Activated CD8-positive, alpha-beta memory T cell treated with anti-CD3 and anti-CD28 coated beads, Interleukin-2, amount 10 ng/mL, durations not matched to agents 7 days and 5 days (primary cell): ENCODE results near the gene TFPT. TPM values are rescaled to one million over a fixed set of nuclear protein-coding genes. Genes with fewer than 3 reads are reported as not detected.
"Not testable (repeated sequence)": the region's sequence is repeated elsewhere in the genome, so short reads cannot be mapped to it uniquely, and the experiment has no call there.

Source experiments
- ATAC-seq: fragments of 150-1000 bp; cut with Tn5 transposase; one replicate; pipeline ENCODE4 v1.10.0; 2021; ENCODE audit warnings: moderate library complexity
- CTCF ChIA-PET: fragments of 350-600 bp; sonication (Branson Sonifier 250); formaldehyde crosslinking; loops from one replicate; lab custom pipeline; 2021; ENCODE audit warnings: antibody characterized with exemption; lab: Charles Lee
- DNase-seq: peaks from one replicate; pipeline ENCODE4 v3.0.0-alpha.2; 2020
- H3K27ac Mint-ChIP-seq: one replicate; pipeline ENCODE4 v1.8.0; 2021; ENCODE audit warnings: mild to moderate bottlenecking, mixed read lengths
- H3K27me3 Mint-ChIP-seq: one replicate; pipeline ENCODE4 v1.8.0; 2021; ENCODE audit warnings: mixed read lengths
- H3K36me3 Mint-ChIP-seq: one replicate; pipeline ENCODE4 v1.8.0; 2021; ENCODE audit warnings: mild to moderate bottlenecking, mixed read lengths
- H3K4me1 Mint-ChIP-seq: one replicate; pipeline ENCODE4 v1.8.0; 2021; ENCODE audit warnings: mixed read lengths
- H3K4me3 Mint-ChIP-seq: one replicate; pipeline ENCODE4 v1.8.0; 2021; ENCODE audit warnings: mild to moderate bottlenecking, moderate library complexity, mixed read lengths
- H3K9me3 Mint-ChIP-seq: one replicate; pipeline ENCODE4 v1.8.0; 2022; ENCODE audit warnings: low read depth, mixed read lengths
- total RNA-seq, 2 experiments: library from RNA; stranded (reverse); gene quantifications; one replicate each; pipeline ENCODE4 v1.2.3, GENCODE V29; 2021

TFPT gene
- total RNA-seq, 2 experiments from 2014 or later = 49.4 to 50.5 TPM

DNA sequence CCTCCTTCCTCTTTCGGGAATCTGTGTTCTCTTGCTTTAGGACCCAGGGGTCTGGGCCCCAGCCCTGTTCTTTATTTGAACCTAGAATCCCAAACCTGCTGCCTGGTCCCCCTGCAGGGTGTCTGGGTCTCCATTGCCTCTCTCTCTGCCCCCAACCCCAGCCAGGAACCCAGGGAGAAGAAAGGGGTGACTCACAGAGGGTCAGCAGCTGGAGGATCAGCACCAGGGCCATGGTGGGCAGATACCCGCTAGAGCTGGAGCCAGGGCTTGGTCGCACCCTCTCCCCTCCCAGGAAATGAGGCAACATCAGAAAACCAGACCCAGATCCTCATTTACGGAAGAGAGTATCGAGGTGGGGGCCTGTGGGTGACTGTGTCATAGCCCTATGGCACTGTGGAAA lies 14.9 kb downstream of the TFPT start, which contains the start of gene OSCAR:
Gene OSCAR (minus strand): TSS at position 243 of the 400 bp plus-strand sequence. CDS start 11 bp downstream, at position 232.
- CTCF ChIA-PET = no interaction called here
- DNase-seq (no peak), ATAC-seq (no peak)
- peaks cover 25% of the 10 kb centered on the region for H3K4me1 Mint-ChIP-seq
- H3K36me3 Mint-ChIP-seq = peaks cover 4% of the 10 kb centered on the region
- H3K4me3 Mint-ChIP-seq = peak within 1 kb of the TSS; percentile 39
- no peaks in the 10 kb centered on the region for H3K9me3 Mint-ChIP-seq
- no peak within 1 kb of the TSS for H3K27ac Mint-ChIP-seq
- peaks cover 4% of the 10 kb centered on the region for H3K27me3 Mint-ChIP-seq

DNA sequence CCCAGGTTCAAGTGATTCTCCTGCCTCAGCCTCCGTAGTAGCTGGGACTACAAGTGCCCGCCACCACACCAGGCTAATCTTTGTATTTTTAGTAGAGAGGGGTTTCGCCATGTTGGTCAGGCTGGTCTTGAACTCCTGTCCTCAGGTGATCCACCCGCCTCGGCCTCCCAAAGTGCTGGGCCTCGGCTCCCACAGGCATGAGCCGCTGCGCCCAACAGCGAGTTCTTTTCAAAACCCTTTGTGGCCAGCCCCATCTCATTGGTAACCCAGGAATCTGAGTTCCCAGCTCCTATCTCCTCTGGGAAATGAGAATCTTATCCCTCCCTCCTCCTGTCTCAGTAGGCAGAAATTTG lies 15.6 kb downstream of the TFPT start:
- H3K27me3 Mint-ChIP-seq, CTCF ChIA-PET, H3K36me3 Mint-ChIP-seq, H3K4me3 Mint-ChIP-seq, H3K27ac Mint-ChIP-seq, H3K9me3 Mint-ChIP-seq, DNase-seq, ATAC-seq: not testable (repeated sequence)
- peaks cover 25% of the 10 kb centered on the region for H3K4me1 Mint-ChIP-seq

DNA sequence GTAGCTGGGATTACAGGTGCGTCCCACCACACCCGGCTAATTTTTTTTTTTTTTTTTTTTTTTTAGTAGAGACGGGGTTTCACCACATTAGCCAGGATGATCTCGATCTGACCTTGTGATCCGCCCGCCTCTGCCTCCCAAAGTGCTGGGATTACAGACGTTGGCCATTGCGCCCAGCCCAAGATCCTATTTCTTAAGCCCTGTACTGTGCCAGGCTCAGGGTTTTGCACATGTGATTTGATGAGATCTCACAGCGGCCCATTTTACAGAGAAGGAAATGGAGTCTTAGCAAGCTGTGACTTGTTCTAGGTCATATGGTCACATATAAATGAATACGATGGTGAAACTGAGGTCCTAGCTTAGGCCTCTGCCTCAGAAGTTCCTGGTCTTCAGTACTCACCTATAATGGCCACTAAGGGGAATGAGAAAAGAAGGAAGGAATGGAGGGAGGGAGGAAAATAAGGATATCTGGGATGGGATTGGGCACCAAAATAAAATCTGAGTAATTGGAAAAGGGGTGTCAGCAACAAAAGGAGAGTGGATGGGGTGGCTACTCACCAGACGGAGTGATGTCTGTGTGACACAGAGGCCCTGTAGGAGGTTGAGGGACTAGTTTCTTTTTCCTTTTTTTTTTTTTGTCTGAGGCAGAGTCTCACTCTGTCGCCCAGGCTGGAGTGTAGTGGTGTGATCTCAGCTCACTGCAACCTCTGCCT lies 16.1 kb downstream of the TFPT start:
- no peaks in the 10 kb centered on the region for H3K9me3 Mint-ChIP-seq
- DNase-seq (no peak), ATAC-seq (no peak)
- H3K27ac Mint-ChIP-seq = no peak overlapping the region
- H3K4me1 Mint-ChIP-seq = peaks cover 28% of the 10 kb centered on the region
- CTCF ChIA-PET = interaction anchor here (0.8 kb wide), 1 partner anchor 38 kb away, joined by 3 read pairs; no protein-coding TSS in a partner anchor
- peaks cover 10% of the 10 kb centered on the region for H3K27me3 Mint-ChIP-seq
- H3K36me3 Mint-ChIP-seq = no peaks in the 10 kb centered on the region
- H3K4me3 Mint-ChIP-seq = no peak overlapping the region

DNA sequence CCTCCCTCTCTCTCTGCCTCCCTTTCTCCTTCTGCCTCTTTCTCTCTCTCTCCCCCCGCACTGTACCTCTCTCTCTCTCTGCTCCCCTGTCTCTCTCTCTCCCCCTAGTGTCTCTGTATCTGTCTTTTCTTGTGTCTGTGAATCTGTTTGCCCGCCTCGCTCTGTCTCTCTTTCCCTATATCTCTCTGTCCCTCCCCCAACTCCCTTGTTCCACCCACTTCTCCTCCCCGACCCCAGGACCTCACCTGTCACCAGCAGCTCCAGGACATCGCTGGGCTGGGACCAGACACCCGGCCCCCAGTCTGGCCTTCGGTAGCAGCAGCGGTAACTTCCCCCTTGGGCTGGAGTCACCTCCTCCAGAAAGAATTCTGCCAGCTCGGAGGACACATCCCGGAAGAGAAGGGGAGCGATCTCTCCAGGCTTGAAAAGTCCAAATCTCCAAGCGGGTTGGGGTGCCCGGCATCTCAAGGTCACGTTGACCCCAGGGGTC lies 18.8 kb downstream of the TFPT start:
- ATAC-seq = peak; percentile 61
- DNase-seq = no peak
- peak overlapping the region; percentile 53 for H3K27ac Mint-ChIP-seq
- peaks cover 17% of the 10 kb centered on the region for H3K4me1 Mint-ChIP-seq
- CTCF ChIA-PET = interaction anchor here (0.9 to 1.2 kb wide), 3 partner anchors 227 to 304 kb away, joined by 3 to 7 read pairs (median 3); no protein-coding TSS in a partner anchor
- peaks cover 15% of the 10 kb centered on the region for H3K27me3 Mint-ChIP-seq
- peaks cover 5% of the 10 kb centered on the region for H3K9me3 Mint-ChIP-seq
- no peaks in the 10 kb centered on the region for H3K36me3 Mint-ChIP-seq
- H3K4me3 Mint-ChIP-seq = peak overlapping the region; percentile 44

DNA sequence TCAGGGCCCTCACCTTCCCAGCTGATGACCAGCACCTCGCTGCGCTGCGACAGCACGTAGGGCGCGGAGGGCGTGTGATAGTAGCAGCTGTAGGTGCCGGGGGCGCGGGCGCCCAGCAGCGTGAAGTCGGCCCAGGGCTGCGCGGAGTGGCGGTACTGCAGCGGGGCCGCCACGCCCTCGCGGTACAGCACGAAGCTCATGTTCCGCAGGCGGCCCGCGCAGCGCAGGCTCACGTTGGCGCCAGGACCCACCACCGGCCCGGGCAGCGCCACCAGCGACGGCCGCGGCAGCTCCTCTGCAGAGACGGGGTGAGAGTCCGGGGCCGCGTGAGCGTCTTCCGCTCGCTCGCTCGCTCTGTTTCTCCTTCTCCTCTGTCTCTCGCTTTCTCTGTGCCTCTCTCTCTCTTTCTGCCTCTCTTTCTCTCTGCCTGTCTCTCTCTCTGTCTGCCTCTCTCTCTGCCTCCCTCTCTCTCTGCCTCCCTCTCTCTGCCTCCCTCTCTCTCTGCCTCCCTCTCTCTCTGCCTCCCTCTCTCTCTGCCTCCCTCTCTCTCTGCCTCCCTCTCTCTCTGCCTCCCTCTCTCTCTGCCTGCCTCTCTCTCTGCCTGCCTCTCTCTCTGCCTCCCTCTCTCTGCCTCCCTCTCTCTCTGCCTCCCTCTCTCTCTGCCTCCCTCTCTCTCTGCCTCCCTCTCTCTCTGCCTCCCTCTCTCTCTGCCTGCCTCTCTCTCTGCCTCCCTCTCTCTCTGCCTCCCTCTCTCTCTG lies 19.4 kb downstream of the TFPT start:
- ATAC-seq (peak; percentile 83), DNase-seq (peak; percentile 66)
- CTCF ChIA-PET = interaction anchor here (0.5 to 1.5 kb wide), 6 partner anchors 20 to 306 kb away, joined by 3 to 5 read pairs (median 3); partner anchors contain the start of genes CNOT3, PRPF31 and TFPT
- not testable (repeated sequence) for H3K36me3 Mint-ChIP-seq, H3K9me3 Mint-ChIP-seq
- peak overlapping the region; percentile 64 for H3K4me3 Mint-ChIP-seq
- H3K4me1 Mint-ChIP-seq = peaks cover 16% of the 10 kb centered on the region
- H3K27ac Mint-ChIP-seq = peak overlapping the region; percentile 53
- peaks cover 15% of the 10 kb centered on the region for H3K27me3 Mint-ChIP-seq

- DNase-seq = no peak
- peaks cover 5% of the 10 kb centered on the region for H3K9me3 Mint-ChIP-seq
- no peak overlapping the region for H3K4me3 Mint-ChIP-seq
- no peak for ATAC-seq
- no peaks in the 10 kb centered on the region for H3K36me3 Mint-ChIP-seq
- CTCF ChIA-PET = interaction anchor here (0.5 to 1.5 kb wide), 5 partner anchors 20 to 307 kb away, joined by 3 to 5 read pairs (median 3); partner anchors contain the start of genes CNOT3, PRPF31 and TFPT
- H3K27ac Mint-ChIP-seq = no peak overlapping the region
- peaks cover 16% of the 10 kb centered on the region for H3K4me1 Mint-ChIP-seq
- H3K27me3 Mint-ChIP-seq = peaks cover 15% of the 10 kb centered on the region
These were observed 20.2 kb downstream of the TFPT start for GRCh38 chr19:54095136-54095858.

GRCh38 chr19:54094426-54095000 lies 20.9 kb downstream of the TFPT start:
- no peak overlapping the region for H3K4me3 Mint-ChIP-seq
- no peak overlapping the region for H3K27ac Mint-ChIP-seq
- CTCF ChIA-PET = interaction anchor here (0.7 to 1.3 kb wide), 2 partner anchors 15 to 265 kb away, joined by 3 read pairs; no protein-coding TSS in a partner anchor
- peaks cover 16% of the 10 kb centered on the region for H3K4me1 Mint-ChIP-seq
- no peak for DNase-seq
- peaks cover 5% of the 10 kb centered on the region for H3K9me3 Mint-ChIP-seq
- peaks cover 15% of the 10 kb centered on the region for H3K27me3 Mint-ChIP-seq
- ATAC-seq = no peak
- H3K36me3 Mint-ChIP-seq = no peaks in the 10 kb centered on the region

DNA sequence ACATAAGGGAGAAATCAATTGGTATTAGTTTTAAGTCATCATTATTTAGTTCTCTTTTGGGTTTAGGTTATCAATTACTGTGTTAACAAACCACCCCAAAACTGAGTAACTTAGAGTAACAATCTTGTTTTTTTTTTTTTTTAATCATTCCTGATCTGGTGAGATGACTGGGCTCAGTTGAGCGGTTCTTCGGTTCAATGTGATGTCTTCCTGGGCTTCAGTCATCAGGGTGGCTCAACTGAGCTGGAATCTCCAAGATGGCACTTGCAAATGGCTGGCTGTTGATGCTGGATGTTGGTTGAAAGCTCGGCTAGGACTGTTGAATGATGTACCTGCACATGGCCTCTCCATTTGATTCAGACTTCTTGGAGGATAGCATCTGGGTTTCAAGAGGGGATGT lies 31.0 kb downstream of the TFPT start:
- H3K9me3 Mint-ChIP-seq = peaks cover 5% of the 10 kb centered on the region
- CTCF ChIA-PET = no interaction called here
- ATAC-seq = no peak
- no peak for DNase-seq
- H3K4me1 Mint-ChIP-seq = no peaks in the 10 kb centered on the region
- H3K27me3 Mint-ChIP-seq = peaks cover 6% of the 10 kb centered on the region
- no peak overlapping the region for H3K27ac Mint-ChIP-seq
- no peak overlapping the region for H3K4me3 Mint-ChIP-seq
- no peaks in the 10 kb centered on the region for H3K36me3 Mint-ChIP-seq

DNA sequence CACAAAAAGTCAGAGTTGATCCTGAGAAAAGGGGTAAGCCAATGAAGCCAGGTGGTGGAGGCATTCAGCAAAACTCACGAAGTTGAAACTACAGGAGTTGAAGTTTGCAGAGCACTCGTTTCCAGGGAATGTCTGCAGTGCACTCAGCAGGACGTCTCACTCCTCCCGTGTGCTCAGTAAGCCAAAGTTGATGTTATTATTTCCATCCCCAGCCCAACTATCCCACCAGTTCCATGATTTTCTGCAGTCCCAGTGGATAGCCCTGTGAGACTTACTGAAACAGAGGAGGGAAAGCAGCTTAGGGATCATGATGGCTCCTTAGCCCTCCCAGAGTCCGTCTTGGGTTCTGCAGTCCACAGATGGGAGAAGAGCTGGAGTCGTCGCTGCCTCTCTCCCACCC lies 34.4 kb downstream of the TFPT start, which contains the start of gene TARM1:
Gene TARM1 (minus strand): TSS at position 334 of the 400 bp plus-strand sequence. CDS start 25 bp downstream, at position 309.
- Mint-ChIP-seq H3K9me3 (peaks cover 5% of the 10 kb centered on the region), H3K4me3 (no peak within 1 kb of the TSS), H3K27me3 (no peaks in the 10 kb centered on the region), H3K36me3 (peaks cover 1% of the 10 kb centered on the region), H3K27ac (no peak within 1 kb of the TSS), H3K4me1 (no peaks in the 10 kb centered on the region)
- ATAC-seq (no peak), DNase-seq (no peak)
- CTCF ChIA-PET = no interaction called here

DNA sequence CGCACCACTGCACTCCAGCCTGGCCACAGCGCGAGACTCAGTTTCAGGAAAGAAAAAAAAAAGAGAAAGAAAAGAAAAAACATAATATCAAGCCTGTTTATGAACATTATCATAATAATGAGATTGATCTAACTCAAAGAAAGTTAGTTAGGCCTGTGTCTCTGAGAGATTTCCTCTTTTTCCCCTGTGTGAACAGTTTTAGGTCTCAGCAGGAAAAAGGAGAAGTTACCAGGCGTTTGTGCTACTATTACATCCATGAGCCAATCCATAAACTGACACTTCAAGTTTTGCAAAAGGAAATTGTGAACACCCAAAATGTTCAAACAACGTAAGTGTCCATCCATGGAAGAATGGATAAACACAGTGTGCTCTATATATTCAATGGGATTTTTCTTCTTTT lies 38.1 kb downstream of the TFPT start:
- Mint-ChIP-seq H3K9me3 (peaks cover 3% of the 10 kb centered on the region), H3K4me3 (no peak overlapping the region), H3K27me3 (no peaks in the 10 kb centered on the region), H3K4me1 (no peaks in the 10 kb centered on the region), H3K36me3 (peaks cover 1% of the 10 kb centered on the region), H3K27ac (no peak overlapping the region)
- no peak for DNase-seq
- ATAC-seq = no peak
- CTCF ChIA-PET = no interaction called here

- no peaks in the 10 kb centered on the region for H3K27me3 Mint-ChIP-seq
- peaks cover 1% of the 10 kb centered on the region for H3K36me3 Mint-ChIP-seq
- H3K4me1 Mint-ChIP-seq = no peaks in the 10 kb centered on the region
- CTCF ChIA-PET = no interaction called here
- H3K4me3 Mint-ChIP-seq = no peak overlapping the region
- no peaks in the 10 kb centered on the region for H3K9me3 Mint-ChIP-seq
- no peak for DNase-seq
- ATAC-seq = no peak
- no peak overlapping the region for H3K27ac Mint-ChIP-seq
These were observed 40.6 kb downstream of the TFPT start for GRCh38 chr19:54074851-54075250.

- no peaks in the 10 kb centered on the region for H3K4me1 Mint-ChIP-seq
- ATAC-seq (no peak), DNase-seq (no peak)
- H3K36me3 Mint-ChIP-seq = no peaks in the 10 kb centered on the region
- H3K27ac Mint-ChIP-seq = no peak overlapping the region
- H3K9me3 Mint-ChIP-seq = no peaks in the 10 kb centered on the region
- H3K4me3 Mint-ChIP-seq = no peak overlapping the region
- no peaks in the 10 kb centered on the region for H3K27me3 Mint-ChIP-seq
- CTCF ChIA-PET = interaction anchor here (1.0 kb wide), 1 partner anchor 281 kb away, joined by 4 read pairs; no protein-coding TSS in a partner anchor
These were observed 41.6 kb downstream of the TFPT start for GRCh38 chr19:54073829-54074228.
